GM12875 (cell line): Measurements from ENCODE around the gene LCE1E.

Source experiments
- H3K4me3 ChIP-seq: one replicate; pipeline ENCODE4 v1.5.1; 2011; ENCODE audit warnings: low read depth, low read length, control low read depth
- TF ChIP-seq, protein P1 (sequence below): IDR thresholded peaks from 2 replicates; pipeline ENCODE4 v1.5.1; 2011; ENCODE audit warnings: low read depth, mild to moderate bottlenecking, control low read depth, inconsistent platforms, low read length, moderate library complexity, borderline replicate concordance; ENCODE audit not compliant: insufficient read depth

LCE1E gene

DNA sequence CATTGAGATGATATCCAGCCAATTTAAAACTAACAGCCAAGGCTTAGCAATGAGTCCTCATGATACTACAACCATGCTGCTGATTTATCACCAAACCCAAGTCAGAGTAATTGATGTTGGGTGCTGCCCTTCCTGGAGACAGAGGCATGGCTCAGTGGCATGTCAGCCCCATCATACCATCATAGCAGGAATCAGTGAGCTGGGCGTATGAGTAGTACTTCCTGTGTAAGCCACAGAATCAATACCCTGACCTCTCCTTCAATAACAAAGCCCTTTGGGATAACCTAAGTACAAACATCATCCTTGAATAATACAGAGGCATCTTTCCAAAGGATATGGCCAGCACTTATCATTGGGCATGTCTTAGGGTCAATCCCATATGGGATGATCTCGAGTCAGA lies 3.0 kb upstream of the LCE1E start:
- H3K4me3 ChIP-seq: no peak overlapping the region
- TF ChIP-seq, protein P1, sequence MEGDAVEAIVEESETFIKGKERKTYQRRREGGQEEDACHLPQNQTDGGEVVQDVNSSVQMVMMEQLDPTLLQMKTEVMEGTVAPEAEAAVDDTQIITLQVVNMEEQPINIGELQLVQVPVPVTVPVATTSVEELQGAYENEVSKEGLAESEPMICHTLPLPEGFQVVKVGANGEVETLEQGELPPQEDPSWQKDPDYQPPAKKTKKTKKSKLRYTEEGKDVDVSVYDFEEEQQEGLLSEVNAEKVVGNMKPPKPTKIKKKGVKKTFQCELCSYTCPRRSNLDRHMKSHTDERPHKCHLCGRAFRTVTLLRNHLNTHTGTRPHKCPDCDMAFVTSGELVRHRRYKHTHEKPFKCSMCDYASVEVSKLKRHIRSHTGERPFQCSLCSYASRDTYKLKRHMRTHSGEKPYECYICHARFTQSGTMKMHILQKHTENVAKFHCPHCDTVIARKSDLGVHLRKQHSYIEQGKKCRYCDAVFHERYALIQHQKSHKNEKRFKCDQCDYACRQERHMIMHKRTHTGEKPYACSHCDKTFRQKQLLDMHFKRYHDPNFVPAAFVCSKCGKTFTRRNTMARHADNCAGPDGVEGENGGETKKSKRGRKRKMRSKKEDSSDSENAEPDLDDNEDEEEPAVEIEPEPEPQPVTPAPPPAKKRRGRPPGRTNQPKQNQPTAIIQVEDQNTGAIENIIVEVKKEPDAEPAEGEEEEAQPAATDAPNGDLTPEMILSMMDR: no peak

DNA sequence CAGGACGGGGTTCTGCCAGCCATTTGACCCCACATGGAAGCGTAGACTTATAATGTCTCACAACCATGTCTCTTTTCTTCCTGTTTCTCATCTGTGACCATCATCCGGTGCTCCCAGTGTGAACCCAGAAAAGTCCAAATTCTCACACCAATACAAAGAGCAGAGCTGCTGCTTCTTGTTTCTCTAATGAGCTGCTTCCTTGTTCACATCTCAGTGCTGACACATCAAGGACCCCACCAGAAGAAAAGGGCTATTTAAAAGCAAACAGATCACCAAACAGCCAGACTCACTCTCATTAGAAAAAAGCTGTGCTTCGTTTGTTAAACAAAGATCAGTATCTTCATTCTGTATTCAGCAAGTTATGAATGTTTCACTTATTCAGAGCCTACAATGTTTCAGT lies 9.6 kb downstream of the LCE1E start:
- no peak overlapping the region for H3K4me3 ChIP-seq
- TF ChIP-seq, protein P1: no peak

DNA sequence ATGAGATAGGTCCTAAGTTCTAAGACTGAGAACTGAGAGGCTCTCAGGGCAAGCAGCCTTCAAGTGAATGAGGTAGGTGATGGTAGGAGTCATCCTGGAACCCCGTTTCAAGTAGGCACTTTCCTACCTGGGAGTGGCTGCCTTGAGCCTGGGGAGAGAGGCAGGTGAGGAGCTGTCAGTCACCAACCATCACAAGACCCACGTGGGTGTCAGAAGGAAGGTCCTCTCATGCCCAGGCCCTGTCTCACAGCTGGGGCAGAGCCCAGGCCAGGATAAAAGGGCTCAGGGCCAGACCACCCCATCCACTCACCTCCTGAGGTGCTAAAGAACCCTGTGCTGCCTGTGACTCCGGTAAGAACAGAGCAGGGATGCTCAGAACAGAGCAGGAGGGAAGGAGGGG lies 10.4 kb downstream of the LCE1E start, which contains the start of gene LCE1D:
Gene LCE1D, plus strand, starts transcription at position 301 of the 400 bp plus-strand sequence. CDS start 1,074 bp downstream, outside the sequence.
- no peak within 1 kb of the TSS for H3K4me3 ChIP-seq
- TF ChIP-seq, protein P1: no peak

DNA sequence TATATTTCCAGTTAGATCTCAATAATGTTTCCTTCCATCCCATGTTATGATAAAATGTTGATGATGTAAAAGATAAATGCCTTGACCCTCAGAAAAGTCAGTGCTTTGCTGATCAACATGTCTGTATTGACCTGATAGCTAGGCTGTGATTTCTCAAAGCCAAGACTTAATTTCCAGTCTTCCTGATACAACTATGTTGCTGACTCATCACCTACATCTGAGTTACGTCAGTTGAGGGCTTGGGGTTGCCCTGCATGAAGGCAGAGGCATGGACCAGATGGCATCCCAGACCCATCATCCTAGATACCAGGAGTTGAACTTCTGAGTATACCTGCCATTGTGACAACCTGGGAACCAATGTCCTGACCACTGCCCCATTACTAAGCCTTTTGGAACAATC lies 15.3 kb downstream of the LCE1E start:
- TF ChIP-seq, protein P1: no peak
- H3K4me3 ChIP-seq: no peak overlapping the region

DNA sequence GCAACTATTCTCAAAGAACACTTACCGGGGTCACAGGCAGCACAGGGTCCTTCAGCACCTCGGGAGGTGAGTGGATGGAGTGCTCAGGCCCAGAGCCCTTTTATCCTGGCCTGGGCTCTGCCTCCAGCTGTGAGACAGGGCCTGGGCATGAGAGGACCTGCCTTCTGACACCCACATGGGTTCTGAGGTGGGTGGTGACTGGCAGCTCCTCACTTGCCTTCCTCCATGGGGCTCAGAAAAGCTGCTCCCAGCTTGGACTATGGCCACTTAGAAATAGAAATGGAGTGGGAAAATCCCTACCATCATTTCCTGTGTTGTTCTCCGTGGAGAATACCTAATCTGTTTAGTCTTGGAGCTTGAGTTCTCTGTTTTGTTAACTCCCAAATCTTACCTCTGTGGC lies 20.5 kb downstream of the LCE1E start, which contains the start of gene LCE1C:
Gene LCE1C, minus strand, starts transcription at position 76 of the 400 bp plus-strand sequence. CDS start 1,173 bp downstream, outside the sequence.
- TF ChIP-seq, protein P1: no peak

DNA sequence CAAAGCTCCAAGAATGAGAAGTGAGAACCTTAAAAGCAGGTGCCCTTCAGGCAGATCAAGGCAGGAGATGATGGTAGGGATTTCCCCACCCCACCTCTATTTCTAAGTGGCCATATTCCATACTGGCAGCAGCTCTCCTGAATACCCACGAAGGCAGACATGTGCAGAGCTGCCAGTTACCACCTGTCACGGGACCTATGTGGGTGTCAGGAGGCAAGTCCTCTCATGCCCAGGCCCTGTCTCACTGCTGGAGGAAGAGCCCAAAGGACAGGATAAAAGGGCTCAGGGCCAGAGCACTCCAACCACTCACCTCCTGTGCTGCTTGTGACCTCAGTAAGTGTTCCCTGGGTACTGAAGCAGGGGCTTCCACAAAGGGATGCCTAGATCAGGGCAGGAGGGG lies 25.0 kb downstream of the LCE1E start:
- H3K4me3 ChIP-seq: no peak overlapping the region
- TF ChIP-seq, protein P1: no peak

More for the DNA sequence above, 20.5 kb downstream of the LCE1E start, which contains the start of gene LCE1C:
- no peak within 1 kb of the TSS for H3K4me3 ChIP-seq

DNA sequence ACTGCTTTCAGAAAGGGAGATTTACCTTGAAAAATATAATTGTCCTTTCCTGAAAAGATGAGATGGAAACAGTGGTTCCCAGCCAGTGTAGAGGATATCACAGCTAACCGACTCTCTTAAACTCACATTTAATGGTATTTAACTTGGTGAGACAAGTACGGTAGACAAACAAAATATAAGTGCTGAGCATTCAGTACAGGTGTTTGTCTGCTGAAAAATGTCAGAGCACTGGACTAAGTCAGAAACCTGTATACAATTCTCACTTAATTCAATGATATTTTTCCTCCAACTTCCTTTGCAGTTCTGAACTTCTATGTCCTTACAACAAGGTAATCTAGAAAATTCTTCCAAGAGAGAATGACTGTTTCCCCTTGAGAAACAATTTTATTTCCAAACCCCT lies 25.6 kb downstream of the LCE1E start, which contains the start of gene LCE1B:
Gene LCE1B, plus strand, starts transcription at position 301 of the 400 bp plus-strand sequence. CDS start 476 bp downstream, outside the sequence.
- TF ChIP-seq, protein P1: no peak

More for the DNA sequence above, 25.6 kb downstream of the LCE1E start, which contains the start of gene LCE1B:
- H3K4me3 ChIP-seq: no peak within 1 kb of the TSS
